DMS79 (cell line): ENCODE data around the gene EXOC3L4.
"Not testable (repeated sequence)": the region's sequence is repeated elsewhere in the genome, so short reads cannot be mapped to it uniquely, and the experiment has no call there.

Experiments used
- DNase-seq: peaks from one replicate; lab custom pipeline; 2025; lab: John Stamatoyannopoulos, UW

Gene EXOC3L4

GRCh38 chr14:103151270-103151945, 56.9 kb downstream of the EXOC3L4 start:
- no peak for DNase-seq

GRCh38 chr14:103155010-103155409, 60.5 kb downstream of the EXOC3L4 start:
- no peak for DNase-seq

- not testable (repeated sequence) for DNase-seq
These were observed 60.9 kb downstream of the EXOC3L4 start for GRCh38 chr14:103155416-103155815.

- no peak for DNase-seq
These were observed 61.4 kb downstream of the EXOC3L4 start for GRCh38 chr14:103155826-103156394.

- DNase-seq: no peak
These were observed 62.3 kb downstream of the EXOC3L4 start for GRCh38 chr14:103156651-103157378.

GRCh38 chr14:103157969-103158368, 63.4 kb downstream of the EXOC3L4 start:
- no peak for DNase-seq

GRCh38 chr14:103158688-103159087, 64.2 kb downstream of the EXOC3L4 start:
- no peak for DNase-seq
